ENCODE data around the gene LSM7.

DNA sequence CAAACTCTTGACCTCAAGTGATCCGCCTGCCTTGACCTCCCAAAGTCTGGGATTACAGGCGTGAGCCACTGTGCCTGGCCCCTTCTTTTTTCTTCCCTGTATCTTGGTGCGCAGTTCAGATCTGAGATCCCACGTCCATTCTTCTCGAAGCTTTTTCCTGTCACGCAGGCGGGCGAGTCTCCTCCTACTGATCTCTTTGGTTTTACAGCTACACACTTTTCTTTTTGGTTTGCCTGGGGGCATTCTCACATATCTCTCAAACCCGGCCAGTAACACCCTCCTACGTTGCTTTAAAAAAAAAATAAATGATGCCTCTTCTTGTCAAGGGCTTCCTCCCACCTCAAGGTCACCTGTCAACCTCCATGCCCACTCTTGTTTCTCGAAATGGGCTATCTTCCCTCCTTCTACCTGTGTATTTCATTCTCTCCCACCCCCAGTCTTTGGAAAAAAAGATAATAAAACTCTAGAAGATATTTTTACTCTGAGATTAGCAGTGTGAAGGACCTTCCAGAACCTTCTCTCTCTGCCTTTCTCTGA is 43.8 kb upstream of the LSM7 start:
- TF ChIP-seq POLR2A (IDR thresholded peaks at IDR 0.05; ENCODE audit: low read length) = no peak
- no peak for TF ChIP-seq GATA1 (IDR thresholded peaks at IDR 0.05; ENCODE audit: low read depth, low read length)

Data from erythroblast (primary cell).